ENCODE results near the gene URI1. TPM values are rescaled to one million over a fixed set of nuclear protein-coding genes. Genes with fewer than 3 reads are reported as not detected.
A peak's percentile ranks its signal among the peaks of the same experiment; 100 is the strongest.
"Not testable (repeated sequence)": the region's sequence is repeated elsewhere in the genome, so short reads cannot be mapped to it uniquely, and the experiment has no call there.

Gene URI1
- total RNA-seq, 1 donor from 2014 or later: 42.0 TPM

- Mint-ChIP-seq H3K27me3 (ENCODE audit: low read depth) (no peaks in the 10 kb centered on the region), H3K36me3 (ENCODE audit: low read depth) (peaks cover 32% of the 10 kb centered on the region), H3K9me3 (ENCODE audit: low read depth) (peaks cover 20% of the 10 kb centered on the region), H3K27ac (ENCODE audit: unreplicated experiment) (no peak overlapping the region), H3K4me1 (ENCODE audit: low read depth) (peaks cover 30% of the 10 kb centered on the region), H3K4me3 (ENCODE audit: unreplicated experiment) (no peak overlapping the region)
- DNase-seq (ENCODE audit: low spot score): no peak
- TF ChIP-seq, protein P1, sequence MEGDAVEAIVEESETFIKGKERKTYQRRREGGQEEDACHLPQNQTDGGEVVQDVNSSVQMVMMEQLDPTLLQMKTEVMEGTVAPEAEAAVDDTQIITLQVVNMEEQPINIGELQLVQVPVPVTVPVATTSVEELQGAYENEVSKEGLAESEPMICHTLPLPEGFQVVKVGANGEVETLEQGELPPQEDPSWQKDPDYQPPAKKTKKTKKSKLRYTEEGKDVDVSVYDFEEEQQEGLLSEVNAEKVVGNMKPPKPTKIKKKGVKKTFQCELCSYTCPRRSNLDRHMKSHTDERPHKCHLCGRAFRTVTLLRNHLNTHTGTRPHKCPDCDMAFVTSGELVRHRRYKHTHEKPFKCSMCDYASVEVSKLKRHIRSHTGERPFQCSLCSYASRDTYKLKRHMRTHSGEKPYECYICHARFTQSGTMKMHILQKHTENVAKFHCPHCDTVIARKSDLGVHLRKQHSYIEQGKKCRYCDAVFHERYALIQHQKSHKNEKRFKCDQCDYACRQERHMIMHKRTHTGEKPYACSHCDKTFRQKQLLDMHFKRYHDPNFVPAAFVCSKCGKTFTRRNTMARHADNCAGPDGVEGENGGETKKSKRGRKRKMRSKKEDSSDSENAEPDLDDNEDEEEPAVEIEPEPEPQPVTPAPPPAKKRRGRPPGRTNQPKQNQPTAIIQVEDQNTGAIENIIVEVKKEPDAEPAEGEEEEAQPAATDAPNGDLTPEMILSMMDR (IDR thresholded peaks at IDR 0.05): no peak
These were observed 92.3 kb downstream of the URI1 start for GRCh38 chr19:30034321-30034720.

GRCh38 chr19:30036154-30037129 is 94.4 kb downstream of the URI1 start:
- Mint-ChIP-seq H3K4me3 (ENCODE audit: unreplicated experiment) (no peak overlapping the region), H3K36me3 (ENCODE audit: low read depth) (peaks cover 29% of the 10 kb centered on the region), H3K9me3 (ENCODE audit: low read depth) (peaks cover 20% of the 10 kb centered on the region), H3K27me3 (ENCODE audit: low read depth) (no peaks in the 10 kb centered on the region), H3K4me1 (ENCODE audit: low read depth) (peaks cover 13% of the 10 kb centered on the region), H3K27ac (ENCODE audit: unreplicated experiment) (peak overlapping the region; percentile 57)
- no peak for DNase-seq (ENCODE audit: low spot score)
- TF ChIP-seq, protein P1 (IDR thresholded peaks at IDR 0.05): no peak

- Mint-ChIP-seq H3K27me3 (ENCODE audit: low read depth) (no peaks in the 10 kb centered on the region), H3K9me3 (ENCODE audit: low read depth) (peaks cover 18% of the 10 kb centered on the region), H3K36me3 (ENCODE audit: low read depth) (peaks cover 27% of the 10 kb centered on the region), H3K27ac (ENCODE audit: unreplicated experiment) (no peak overlapping the region), H3K4me1 (ENCODE audit: low read depth) (peaks cover 13% of the 10 kb centered on the region), H3K4me3 (ENCODE audit: unreplicated experiment) (no peak overlapping the region)
- DNase-seq (ENCODE audit: low spot score): no peak
- TF ChIP-seq, protein P1 (IDR thresholded peaks at IDR 0.05): no peak
These were observed 95.8 kb downstream of the URI1 start for GRCh38 chr19:30037835-30038234.

DNA sequence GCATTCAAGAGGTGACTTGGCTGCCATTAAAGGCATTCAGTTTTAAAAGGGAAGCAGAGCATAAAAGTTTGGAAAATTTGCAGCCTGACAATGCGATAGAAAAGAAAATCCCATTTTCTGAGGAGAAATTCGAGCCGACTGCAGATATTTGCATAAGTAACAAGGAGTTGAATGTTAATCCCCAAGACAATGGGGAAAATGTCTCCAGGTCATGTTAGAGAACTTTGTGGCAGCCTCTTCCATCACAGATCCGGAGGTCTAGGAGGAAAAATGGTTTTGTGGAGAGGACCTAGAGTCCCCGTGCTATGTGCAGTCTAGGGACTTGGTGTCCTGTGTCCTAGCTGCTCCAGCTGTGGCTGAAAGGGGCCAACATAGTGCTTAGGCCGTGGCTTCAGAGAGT is 99.9 kb downstream of the URI1 start:
- H3K4me3 Mint-ChIP-seq (ENCODE audit: unreplicated experiment); H3K27ac Mint-ChIP-seq (ENCODE audit: unreplicated experiment); H3K4me1 Mint-ChIP-seq (ENCODE audit: low read depth): not testable (repeated sequence)

DNA sequence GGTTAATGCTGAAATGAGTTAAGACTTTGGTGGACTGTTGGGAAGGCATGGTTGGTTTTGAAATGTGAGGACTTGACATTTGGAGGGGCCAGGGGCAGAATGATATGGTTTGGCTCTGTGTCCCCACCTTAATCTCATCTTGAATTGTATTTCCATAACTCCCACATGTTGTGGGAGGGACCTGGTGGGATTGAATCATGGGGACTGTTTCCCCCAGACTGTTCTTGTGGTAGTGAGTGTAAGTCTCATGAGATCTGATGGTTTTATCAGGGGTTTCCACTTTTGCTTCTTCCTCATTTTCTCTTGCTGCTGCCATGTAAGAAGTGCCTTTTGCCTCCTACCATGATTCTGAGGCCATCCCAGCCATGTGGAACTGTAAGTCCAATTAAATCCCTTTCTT is 101.0 kb downstream of the URI1 start:
- DNase-seq (ENCODE audit: low spot score); H3K4me1 Mint-ChIP-seq (ENCODE audit: low read depth); H3K4me3 Mint-ChIP-seq (ENCODE audit: unreplicated experiment); H3K27me3 Mint-ChIP-seq (ENCODE audit: low read depth); H3K36me3 Mint-ChIP-seq (ENCODE audit: low read depth); H3K9me3 Mint-ChIP-seq (ENCODE audit: low read depth); H3K27ac Mint-ChIP-seq (ENCODE audit: unreplicated experiment): not testable (repeated sequence)

More for the DNA sequence above, 99.9 kb downstream of the URI1 start:
- H3K27me3 Mint-ChIP-seq (ENCODE audit: low read depth); DNase-seq (ENCODE audit: low spot score); H3K9me3 Mint-ChIP-seq (ENCODE audit: low read depth): not testable (repeated sequence)
- H3K36me3 Mint-ChIP-seq (ENCODE audit: low read depth): peaks cover 16% of the 10 kb centered on the region

GRCh38 chr19:30044273-30045248 is 102.5 kb downstream of the URI1 start:
- Mint-ChIP-seq H3K36me3 (ENCODE audit: low read depth) (peaks cover 2% of the 10 kb centered on the region), H3K4me1 (ENCODE audit: low read depth) (no peaks in the 10 kb centered on the region), H3K27me3 (ENCODE audit: low read depth) (no peaks in the 10 kb centered on the region), H3K4me3 (ENCODE audit: unreplicated experiment) (no peak overlapping the region), H3K9me3 (ENCODE audit: low read depth) (no peaks in the 10 kb centered on the region), H3K27ac (ENCODE audit: unreplicated experiment) (no peak overlapping the region)
- TF ChIP-seq, protein P1 (IDR thresholded peaks at IDR 0.05): no peak
- no peak for DNase-seq (ENCODE audit: low spot score)

Data from chondrocyte (in vitro differentiated cells).